Spleen (tissue), 11 donors: ENCODE data around the gene NLRC4. TPM values are rescaled to one million over a fixed set of nuclear protein-coding genes. Genes with fewer than 3 reads are reported as not detected.

ENCODE experiments used
- DNase-seq: peaks from one replicate; pipeline ENCODE4 v3.0.0-alpha.2; 2020
- H3K27ac ChIP-seq, 8 donors: fragments of 200-600 bp; sonication (generic) in 7 of 8; 1 replicate in 4 of 8; 2 replicates in 4 of 8; pipeline versions ENCODE4 v1.5.0 to v1.8.0; 2016 to 2021; ENCODE audit warnings: inconsistent platforms in 4 of 8, mild to moderate bottlenecking in 4 of 8, moderate library complexity in 1 of 8
- H3K27me3 ChIP-seq, 7 donors: fragments of 200-600 bp; sonication (generic) in 6 of 7; replicated peaks in 1 of 7; 1 replicate in 4 of 7; 2 replicates in 3 of 7; pipeline versions ENCODE4 v1.5.0 to v1.8.0; 2016 to 2021; ENCODE audit warnings: inconsistent platforms in 3 of 7, mild to moderate bottlenecking in 1 of 7
- H3K36me3 ChIP-seq, 6 donors: fragments of 200-600 bp; sonication (generic) in 5 of 6; 1 replicate in 4 of 6; 2 replicates in 2 of 6; pipeline versions ENCODE4 v1.5.0 to v1.8.0; 2016 to 2021; ENCODE audit warnings: inconsistent platforms in 2 of 6
- H3K4me1 ChIP-seq, 6 donors: fragments of 200-600 bp; sonication (generic) in 5 of 6; 1 replicate in 3 of 6; 2 replicates in 3 of 6; pipeline versions ENCODE4 v1.5.0 to v1.8.0; 2016 to 2021; ENCODE audit warnings: inconsistent platforms in 3 of 6
- H3K4me3 ChIP-seq, 8 donors: fragments of 200-600 bp; sonication (generic) in 7 of 8; 1 replicate in 4 of 8; 2 replicates in 4 of 8; pipeline versions ENCODE4 v1.5.0 to v1.8.0; 2016 to 2021; ENCODE audit warnings: inconsistent platforms in 4 of 8, mild to moderate bottlenecking in 4 of 8, moderate library complexity in 2 of 8
- H3K9me3 ChIP-seq, 8 donors: fragments of 200-600 bp; sonication (generic) in 7 of 8; 1 replicate in 4 of 8; 2 replicates in 4 of 8; pipeline versions ENCODE4 v1.5.0 to v1.8.0; 2016 to 2021; ENCODE audit warnings: inconsistent platforms in 4 of 8
- POLR2A ChIP-seq, 3 donors: fragments of 450-650 bp; IDR thresholded peaks; one replicate each; pipeline ENCODE4 v1.5.1; 2017; ENCODE audit warnings: antibody characterized with exemption in 3 of 3, mild to moderate bottlenecking in 1 of 3
- POLR2AphosphoS5 ChIP-seq, 3 donors: sonication (generic); formaldehyde crosslinking; IDR thresholded peaks; one replicate each; pipeline ENCODE4 v1.5.1; 2017; ENCODE audit warnings: antibody characterized with exemption in 3 of 3
- WGBS, 5 donors: extraction: QIAGEN DNeasy Blood & Tissue Kit in 3 of 5; methylation state at CpG; one replicate each; pipeline versions ENCODE4 v1.1.5 to v1.1.7; 2013 to 2018; 5-methylcytosine and 5-hydroxymethylcytosine counted together
- intact Hi-C: fragments of 100-400 bp; cut with DNase I; formaldehyde crosslinking; loops from one replicate; pipeline ENCODE4 v1.15.0; 2023; ENCODE audit warnings: low total_unique reads
- polyA plus RNA-seq, 3 donors: library from polyadenylated mRNA; stranded (reverse); fragments of 200-250 nt; gene quantifications; one replicate each; pipeline ENCODE4 v1.2.1, GENCODE V29; 2013
- total RNA-seq, 7 donors: library from RNA; depleted of rRNA in 3 of 7; stranded (reverse); fragments of >200 nt in 3 of 7; fragmentation: NEBNext Ultra II Directional in 4 of 7; extraction: Animal tissue kit (Norgen Biotek cat#: 25700) in 4 of 7; gene quantifications; one replicate each; pipeline versions ENCODE4 v1.1.0 to v1.2.1, GENCODE V29; 2016 to 2021
- TF ChIP-seq, protein P1 (sequence below), 11 experiments: fragments of 200-600 bp in 7 of 11; fragments of 450-650 bp in 4 of 11; sonication (generic) in 4 of 11; IDR thresholded peaks in 8 of 11; conservative IDR thresholded peaks in 3 of 11; 1 replicate in 7 of 11; 2 replicates in 4 of 11; pipeline versions ENCODE4 v1.4.0 to v1.8.0; 2016 to 2021; ENCODE audit warnings: antibody characterized with exemption in 11 of 11, inconsistent platforms in 4 of 11, mild to moderate bottlenecking in 1 of 11
- donor health status: healthy with polysubstance abuse.
- donor health status: DM: no; HTN: no; CAD: no; lungs with moderate emphysema.
- donor health status: DM: no; HTN: no; CAD: no.
- donor health status: Bipolar disorder and iron deficiency.
- donor health status: healthy.
- donor health status: DM: no; HTN: no; CAD: no.
- donor health status: DM: yes; HTN: yes; CAD: no.

The NLRC4 gene
- total and polyA plus RNA-seq, 10 donors: 4.2 to 42.7 (median 18.9) TPM

DNA sequence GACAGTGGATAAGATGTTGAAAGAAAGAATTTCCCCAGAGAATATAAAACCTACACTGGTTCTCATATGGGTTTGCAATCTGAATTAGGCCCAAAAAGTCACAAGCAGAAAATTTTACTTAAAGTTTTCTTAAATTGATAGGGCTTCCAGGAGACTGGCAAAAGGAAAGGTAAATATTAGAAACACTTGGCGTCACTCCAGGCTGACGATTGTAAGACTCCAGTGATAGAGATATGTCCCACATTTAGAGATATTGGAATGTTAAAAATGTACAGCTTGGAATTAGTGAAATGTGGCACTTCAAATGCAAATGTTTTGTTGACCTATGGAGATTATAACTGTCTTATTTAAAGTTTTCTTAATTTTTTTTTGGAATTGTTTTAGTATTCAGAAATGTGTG, 27.1 kb upstream of the NLRC4 start:
- H3K9me3 ChIP-seq: peaks cover 0 to 15% (median 0%) of the 10 kb centered on the region in 8 donors
- no peaks in the 10 kb centered on the region for H3K27me3 ChIP-seq
- no peak overlapping the region for H3K27ac ChIP-seq
- TF ChIP-seq POLR2A (IDR thresholded peaks at IDR 0.05) (no peak), POLR2AphosphoS5 (IDR thresholded peaks at IDR 0.05) (no peak)
- TF ChIP-seq, protein P1, sequence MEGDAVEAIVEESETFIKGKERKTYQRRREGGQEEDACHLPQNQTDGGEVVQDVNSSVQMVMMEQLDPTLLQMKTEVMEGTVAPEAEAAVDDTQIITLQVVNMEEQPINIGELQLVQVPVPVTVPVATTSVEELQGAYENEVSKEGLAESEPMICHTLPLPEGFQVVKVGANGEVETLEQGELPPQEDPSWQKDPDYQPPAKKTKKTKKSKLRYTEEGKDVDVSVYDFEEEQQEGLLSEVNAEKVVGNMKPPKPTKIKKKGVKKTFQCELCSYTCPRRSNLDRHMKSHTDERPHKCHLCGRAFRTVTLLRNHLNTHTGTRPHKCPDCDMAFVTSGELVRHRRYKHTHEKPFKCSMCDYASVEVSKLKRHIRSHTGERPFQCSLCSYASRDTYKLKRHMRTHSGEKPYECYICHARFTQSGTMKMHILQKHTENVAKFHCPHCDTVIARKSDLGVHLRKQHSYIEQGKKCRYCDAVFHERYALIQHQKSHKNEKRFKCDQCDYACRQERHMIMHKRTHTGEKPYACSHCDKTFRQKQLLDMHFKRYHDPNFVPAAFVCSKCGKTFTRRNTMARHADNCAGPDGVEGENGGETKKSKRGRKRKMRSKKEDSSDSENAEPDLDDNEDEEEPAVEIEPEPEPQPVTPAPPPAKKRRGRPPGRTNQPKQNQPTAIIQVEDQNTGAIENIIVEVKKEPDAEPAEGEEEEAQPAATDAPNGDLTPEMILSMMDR (IDR thresholded peaks at IDR 0.05 in 8 of 11, conservative IDR thresholded peaks at IDR 0.05 in 3 of 11): no peak
- no peak for DNase-seq
- H3K36me3 ChIP-seq: peaks cover 0 to 68% (median 34%) of the 10 kb centered on the region in 6 donors
- H3K4me1 ChIP-seq: peaks cover 5 to 42% (median 32%) of the 10 kb centered on the region in 6 donors
- 80 to 90% (median 85%) methylated on average over 2 of the region's 2 CpGs for WGBS, 5 donors
- no peak overlapping the region for H3K4me3 ChIP-seq
- intact Hi-C loops: no loop called here

DNA sequence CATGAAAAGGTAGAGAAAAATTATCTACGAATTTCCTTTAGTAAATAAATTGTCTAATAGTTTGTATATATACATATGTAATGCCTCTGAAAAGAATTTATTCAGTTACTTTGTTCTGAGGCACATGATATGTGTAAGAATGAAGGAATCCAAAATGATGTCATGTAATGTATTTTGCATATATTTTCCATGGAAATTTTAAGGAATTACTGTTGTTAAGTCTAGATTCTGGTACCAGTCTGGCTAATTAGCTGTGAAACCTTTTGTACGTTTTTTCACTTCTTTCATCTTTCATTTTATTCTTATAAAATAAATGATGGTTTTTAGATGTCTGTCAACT, 25.3 kb upstream of the NLRC4 start:
- peaks cover 5 to 51% (median 36%) of the 10 kb centered on the region in 6 donors for H3K4me1 ChIP-seq
- no peak for DNase-seq
- 86 to 93% (median 89%) methylated on average over 2 of the region's 2 CpGs for WGBS, 5 donors
- intact Hi-C loops: no loop called here
- peak overlapping the region in 2 of 8 donors; percentile 76 to 84 for H3K27ac ChIP-seq
- TF ChIP-seq, protein P1 (IDR thresholded peaks at IDR 0.05 in 8 of 11, conservative IDR thresholded peaks at IDR 0.05 in 3 of 11): no peak
- no peak for TF ChIP-seq POLR2AphosphoS5 (IDR thresholded peaks at IDR 0.05)
- TF ChIP-seq POLR2A (IDR thresholded peaks at IDR 0.05): no peak
- no peak overlapping the region for H3K4me3 ChIP-seq
- H3K27me3 ChIP-seq: no peaks in the 10 kb centered on the region
- peaks cover 0 to 9% (median 0%) of the 10 kb centered on the region in 8 donors for H3K9me3 ChIP-seq
- H3K36me3 ChIP-seq: peaks cover 0 to 68% (median 24%) of the 10 kb centered on the region in 6 donors

DNA sequence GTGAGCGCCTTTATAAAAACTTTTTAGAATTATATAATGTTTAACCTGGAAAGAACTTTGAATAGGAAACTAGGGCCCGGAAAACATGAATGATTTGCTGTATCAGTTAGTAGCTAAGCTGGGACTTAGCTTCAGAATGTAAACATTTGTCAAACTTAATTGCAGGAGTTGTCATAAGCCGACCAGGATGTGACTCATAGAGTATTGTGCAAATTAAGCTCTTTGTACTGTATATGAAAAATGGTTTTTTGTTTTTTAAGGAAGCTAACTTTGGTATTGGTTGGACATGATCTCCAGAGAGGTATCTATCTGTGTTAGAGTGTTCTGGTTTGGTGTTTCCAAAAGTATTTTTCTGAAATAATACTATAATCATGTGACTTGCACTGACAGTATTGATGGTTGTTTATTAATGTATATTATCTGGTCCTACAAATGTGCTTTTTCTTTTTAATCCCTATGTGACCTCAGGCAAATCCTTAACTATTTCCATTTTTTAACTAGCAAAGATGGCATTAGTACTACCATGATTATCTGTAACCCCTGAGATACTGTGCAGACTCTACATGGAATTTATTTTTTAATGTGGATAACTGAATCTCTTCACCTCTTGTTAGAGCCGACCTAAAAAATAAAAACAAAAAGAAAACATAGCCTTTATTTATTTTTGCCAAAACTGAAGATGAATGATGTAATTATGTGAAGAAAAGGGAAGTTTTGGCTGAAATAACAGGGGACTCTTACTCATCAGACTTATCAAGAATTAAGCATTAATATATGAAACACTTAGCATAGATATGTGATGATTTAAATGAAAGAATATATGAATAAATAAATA, 24.7 kb upstream of the NLRC4 start:
- H3K27ac ChIP-seq: peak overlapping the region in 7 of 8 donors; percentile 4 to 84 (median 50)

More for the DNA sequence above, 24.7 kb upstream of the NLRC4 start:
- TF ChIP-seq POLR2A (IDR thresholded peaks at IDR 0.05) (no peak), POLR2AphosphoS5 (IDR thresholded peaks at IDR 0.05) (no peak)
- TF ChIP-seq, protein P1 (IDR thresholded peaks at IDR 0.05 in 8 of 11, conservative IDR thresholded peaks at IDR 0.05 in 3 of 11): no peak
- H3K9me3 ChIP-seq: peaks cover 0 to 6% (median 0%) of the 10 kb centered on the region in 8 donors
- H3K36me3 ChIP-seq: peaks cover 0 to 68% (median 24%) of the 10 kb centered on the region in 6 donors
- 71 to 83% (median 75%) methylated on average over 4 of the region's 4 CpGs for WGBS, 5 donors
- no peak for DNase-seq
- intact Hi-C loops: no loop called here
- no peaks in the 10 kb centered on the region for H3K27me3 ChIP-seq
- peaks cover 7 to 57% (median 42%) of the 10 kb centered on the region in 6 donors for H3K4me1 ChIP-seq
- H3K4me3 ChIP-seq: no peak overlapping the region
